Esophagus muscularis mucosa (tissue), 4 donors: ENCODE results near the gene TP53RK. TPM values are rescaled to one million over a fixed set of nuclear protein-coding genes. Genes with fewer than 3 reads are reported as not detected.

Source experiments
- DNase-seq: peaks from one replicate; pipeline ENCODE4 v3.0.0-alpha.2; 2017; ENCODE audit errors: extremely low spot score
- H3K27ac ChIP-seq, 4 donors: fragments of 200-600 bp; sonication (generic); replicated peaks in 1 of 4; 1 replicate in 3 of 4; 2 replicates in 1 of 4; pipeline ENCODE4 v1.5.1; 2016 to 2019; ENCODE audit warnings: mild to moderate bottlenecking in 1 of 4
- H3K27me3 ChIP-seq, 4 donors: fragments of 200-600 bp; sonication (generic); one replicate each; pipeline versions ENCODE4 v1.5.1 to v1.6.0; 2016 to 2019
- H3K36me3 ChIP-seq, 4 donors: fragments of 200-600 bp; sonication (generic); one replicate each; pipeline ENCODE4 v1.5.1; 2016 to 2019
- H3K4me1 ChIP-seq, 4 donors: fragments of 200-600 bp; sonication (generic); one replicate each; pipeline ENCODE4 v1.5.1; 2016 to 2019
- H3K4me3 ChIP-seq, 4 donors: fragments of 200-600 bp; sonication (generic); 1 replicate in 2 of 4; 2 replicates in 2 of 4; pipeline ENCODE4 v1.5.1; 2016 to 2019; ENCODE audit warnings: mild to moderate bottlenecking in 4 of 4, moderate library complexity in 1 of 4
- H3K9me3 ChIP-seq, 4 donors: fragments of 200-600 bp; sonication (generic); 1 replicate in 3 of 4; 2 replicates in 1 of 4; pipeline ENCODE4 v1.5.1; 2016 to 2019
- CTCF ChIP-seq, 3 experiments: fragments of 200-600 bp in 2 of 3; fragments of 450-650 bp in 1 of 3; sonication (generic) in 2 of 3; IDR thresholded peaks; one replicate each; pipeline ENCODE4 v1.5.1; 2017 to 2019; ENCODE audit warnings: antibody characterized with exemption in 3 of 3, mild to moderate bottlenecking in 2 of 3, moderate library complexity in 1 of 3
- EP300 ChIP-seq: sonication (generic); formaldehyde crosslinking; IDR thresholded peaks from one replicate; pipeline ENCODE4 v1.6.1; 2017; ENCODE audit warnings: antibody characterized with exemption
- POLR2A ChIP-seq: fragments of 450-650 bp; IDR thresholded peaks from one replicate; pipeline ENCODE4 v1.6.1; 2017; ENCODE audit warnings: antibody characterized with exemption, moderate library complexity, mild to moderate bottlenecking, low read depth
- POLR2AphosphoS5 ChIP-seq, 2 donors: sonication (generic); formaldehyde crosslinking; IDR thresholded peaks; one replicate each; pipeline ENCODE4 v1.6.1; 2017; ENCODE audit warnings: antibody characterized with exemption in 2 of 2
- WGBS: methylation state at CpG from one replicate; pipeline ENCODE4 v1.1.5; 2018; 5-methylcytosine and 5-hydroxymethylcytosine counted together
- intact Hi-C: fragments of 100-400 bp; cut with DNase I; formaldehyde crosslinking; loops from one replicate; pipeline ENCODE4 v1.15.1; 2023
- total RNA-seq, 4 donors: library from RNA; depleted of rRNA; stranded (reverse); fragments of >200 nt; gene quantifications; one replicate each; pipeline versions ENCODE4 v1.1.0 to v1.2.1, GENCODE V29; 2016

The TP53RK gene
- total RNA-seq, 4 donors from 2014 or later, result 19.9 to 22.2 (median 21.0) TPM

- H3K27ac ChIP-seq, result peak within 1 kb of the TSS; percentile 71 to 85 (median 80)
Measured at GRCh38 chr20:46709459-46710152, 20.4 kb upstream of the TP53RK start, which contains the start of gene SLC2A10. Gene SLC2A10 (plus strand): TSS chr20:46709649. CDS start chr20:46709737, 88 bp downstream.

GRCh38 chr20:46709055-46709458 lies 19.8 kb upstream of the TP53RK start:
- H3K4me1 ChIP-seq, result peaks cover 9 to 52% (median 43%) of the 10 kb centered on the region in 4 donors
- no peaks in the 10 kb centered on the region for H3K27me3 ChIP-seq
- peak overlapping the region; percentile 78 to 86 (median 84) for H3K4me3 ChIP-seq
- whole genome bisulfite sequencing, result 54% methylated on average over 11 of the region's 13 CpGs
- DNase-seq, result no peak
- intact Hi-C loops, result no loop called here
- no peak for TF ChIP-seq EP300
- TF ChIP-seq POLR2A, result no peak
- no peak for TF ChIP-seq POLR2AphosphoS5 (IDR thresholded peaks at IDR 0.05)
- no peak for TF ChIP-seq CTCF (IDR thresholded peaks at IDR 0.05)
- no peaks in the 10 kb centered on the region for H3K9me3 ChIP-seq
- peak overlapping the region; percentile 71 to 85 (median 80) for H3K27ac ChIP-seq
- no peaks in the 10 kb centered on the region for H3K36me3 ChIP-seq

More at GRCh38 chr20:46709459-46710152, 20.4 kb upstream of the TP53RK start, which contains the start of gene SLC2A10:
- H3K4me1 ChIP-seq, result peaks cover 9 to 57% (median 46%) of the 10 kb centered on the region in 4 donors
- peak within 1 kb of the TSS; percentile 78 to 86 (median 84) for H3K4me3 ChIP-seq
- DNase-seq, result no peak
- intact Hi-C loops, result no loop called here
- H3K36me3 ChIP-seq, result no peaks in the 10 kb centered on the region
- no peaks in the 10 kb centered on the region for H3K9me3 ChIP-seq
- WGBS, result under 1% methylated on average over 27 of the region's 67 CpGs
- no peaks in the 10 kb centered on the region for H3K27me3 ChIP-seq
- no peak for TF ChIP-seq POLR2A
- TF ChIP-seq EP300, result no peak
- TF ChIP-seq POLR2AphosphoS5 (IDR thresholded peaks at IDR 0.05), result peak in 1 of 2 donors; percentile 22
- peak in 1 of 3 experiments; percentile 16 for TF ChIP-seq CTCF (IDR thresholded peaks at IDR 0.05)

- H3K36me3 ChIP-seq, result no peaks in the 10 kb centered on the region
- H3K4me1 ChIP-seq, result peaks cover 9 to 44% (median 39%) of the 10 kb centered on the region in 4 donors
- no peaks in the 10 kb centered on the region for H3K27me3 ChIP-seq
- no peak for TF ChIP-seq CTCF (IDR thresholded peaks at IDR 0.05)
- intact Hi-C loops, result no loop called here
- peak overlapping the region in 3 of 4 donors; percentile 76 to 85 (median 84) for H3K27ac ChIP-seq
- no peak for DNase-seq
- no peaks in the 10 kb centered on the region for H3K9me3 ChIP-seq
- no peak overlapping the region for H3K4me3 ChIP-seq
- 82% methylated on average over 7 of the region's 8 CpGs for WGBS
Measured at GRCh38 chr20:46708172-46708860, 19.1 kb upstream of the TP53RK start.

- H3K36me3 ChIP-seq, result no peaks in the 10 kb centered on the region
- DNase-seq, result no peak
- no peak overlapping the region for H3K27ac ChIP-seq
- intact Hi-C loops, result no loop called here
- H3K27me3 ChIP-seq, result no peaks in the 10 kb centered on the region
- H3K4me3 ChIP-seq, result no peak overlapping the region
- WGBS, result 97% methylated on average over 2 of the region's 2 CpGs
- TF ChIP-seq POLR2AphosphoS5 (IDR thresholded peaks at IDR 0.05), result no peak
- no peak for TF ChIP-seq CTCF (IDR thresholded peaks at IDR 0.05)
- no peak for TF ChIP-seq EP300
- TF ChIP-seq POLR2A, result no peak
- H3K9me3 ChIP-seq, result no peaks in the 10 kb centered on the region
- peaks cover 9 to 27% (median 23%) of the 10 kb centered on the region in 4 donors for H3K4me1 ChIP-seq
Measured at GRCh38 chr20:46706242-46706641, 17.0 kb upstream of the TP53RK start.
